OCI-LY7 (cell line): Measurements from ENCODE around the gene NUBP1. TPM values are rescaled to one million over a fixed set of nuclear protein-coding genes. Genes with fewer than 3 reads are reported as not detected.

ENCODE experiments used
- BruUV-seq: library from RNA; stranded (reverse); fragments of 400-500 nt; replicated peaks from 2 replicates; lab custom pipeline; 2021; lab: Mats Ljungman, UMichigan
- CTCF ChIA-PET: fragments of 300-600 bp; sonication (Branson Sonifier 250); formaldehyde crosslinking; loops from one replicate; lab custom pipeline; 2022; ENCODE audit warnings: antibody characterized with exemption; ENCODE audit not compliant: unreplicated experiment; lab: Charles Lee
- POLR2A ChIA-PET: fragments of 300-600 bp; sonication (Branson Sonifier 250); formaldehyde crosslinking; loops from one replicate; lab custom pipeline; 2022; ENCODE audit warnings: antibody characterized with exemption; lab: Charles Lee
- DNase-seq: peaks from one replicate; pipeline ENCODE4 v3.0.0-alpha.2; 2015; ENCODE audit warnings: low spot score
- H2AFZ ChIP-seq: fragments of 200-600 bp; sonication (generic), shearing (Covaris generic); 2 replicates; pipeline ENCODE4 v1.6.1; 2014; ENCODE audit warnings: mild to moderate bottlenecking, antibody characterized with exemption, low read length, moderate library complexity
- H3K27ac ChIP-seq: fragments of 200-600 bp; sonication (generic); 2 replicates; pipeline ENCODE4 v1.5.1; 2014; ENCODE audit warnings: mixed run types, low read depth, mild to moderate bottlenecking, moderate library complexity, low read length, inconsistent platforms; ENCODE audit not compliant: poor library complexity, severe bottlenecking
- H3K36me3 ChIP-seq: fragments of 200-600 bp; sonication (generic); 2 replicates; pipeline ENCODE4 v1.6.1; 2014; ENCODE audit warnings: mild to moderate bottlenecking, antibody characterized with exemption, low read length, moderate library complexity, mixed read lengths; ENCODE audit not compliant: insufficient read depth
- H3K4me1 ChIP-seq: fragments of 200-600 bp; sonication (generic); 2 replicates; pipeline ENCODE4 v1.5.1; 2014; ENCODE audit warnings: mild to moderate bottlenecking, low read length; ENCODE audit not compliant: insufficient read depth, poor library complexity, severe bottlenecking
- H3K4me2 ChIP-seq: fragments of 200-600 bp; sonication (generic); 2 replicates; pipeline ENCODE4 v1.6.1; 2014; ENCODE audit warnings: mild to moderate bottlenecking, low read length
- H3K4me3 ChIP-seq: fragments of 200-600 bp; sonication (generic); 2 replicates; pipeline ENCODE4 v1.5.1; 2014; ENCODE audit warnings: mild to moderate bottlenecking, low read depth, low read length; ENCODE audit not compliant: poor library complexity, severe bottlenecking
- H3K79me2 ChIP-seq: fragments of 200-600 bp; sonication (generic); 2 replicates; pipeline ENCODE4 v1.6.1; 2016; ENCODE audit warnings: low read depth, mild to moderate bottlenecking, low read length, moderate library complexity, mixed read lengths; ENCODE audit not compliant: insufficient read depth
- H3K9me2 ChIP-seq: fragments of 200-600 bp; sonication (generic); 2 replicates; pipeline ENCODE4 v1.6.1; 2016; ENCODE audit warnings: mild to moderate bottlenecking, low read length, mixed read lengths; ENCODE audit not compliant: insufficient read depth
- H3K9me3 ChIP-seq: fragments of 200-600 bp; sonication (generic); 2 replicates; pipeline ENCODE4 v1.6.1; 2014; ENCODE audit warnings: mild to moderate bottlenecking, mixed run types, low read length, mixed read lengths
- H4K20me1 ChIP-seq: fragments of 200-600 bp; sonication (generic); 2 replicates; pipeline ENCODE4 v1.6.1; 2014; ENCODE audit warnings: mild to moderate bottlenecking, antibody characterized with exemption, low read length, moderate library complexity, mixed read lengths; ENCODE audit not compliant: insufficient read depth
- CTCF ChIP-seq: fragments of 200-600 bp; sonication (generic); conservative IDR thresholded peaks from 2 replicates; pipeline ENCODE4 v1.5.1; 2014; ENCODE audit warnings: mild to moderate bottlenecking, antibody characterized with exemption, low read length, moderate library complexity, mixed read lengths
- EZH2phosphoT487 ChIP-seq: fragments of 200-600 bp; sonication (generic); IDR thresholded peaks from 2 replicates; pipeline ENCODE4 v1.6.1; 2018; ENCODE audit warnings: low read depth, borderline replicate concordance, mild to moderate bottlenecking, mixed run types, antibody characterized with exemption, low read length, moderate library complexity, mixed read lengths
- intact Hi-C: fragments of 100-400 bp; cut with micrococcal nuclease; formaldehyde crosslinking; loops from one replicate; pipeline ENCODE4 v1.10.0; 2022; ENCODE audit not compliant: unreplicated experiment
- total RNA-seq, 2 experiments: library from RNA; depleted of rRNA in 1 of 2; stranded (reverse); fragments of >200 nt in 1 of 2; shearing (Covaris generic) in 1 of 2; gene quantifications; 2 replicates each; pipeline ENCODE4 v1.2.3, GENCODE V29; 2014 to 2022

The NUBP1 gene
- total RNA-seq, 2 experiments from 2014 or later, result 20.7 to 27.4 TPM

GRCh38 chr16:10708969-10709368 is 34.7 kb upstream of the NUBP1 start:
- H3K36me3 ChIP-seq, result no peaks in the 10 kb centered on the region
- no peak overlapping the region for H2AFZ ChIP-seq
- no peaks in the 10 kb centered on the region for H3K79me2 ChIP-seq
- H4K20me1 ChIP-seq, result no peaks in the 10 kb centered on the region
- intact Hi-C loops, result no loop called here
- H3K4me2 ChIP-seq, result no peak overlapping the region
- H3K4me1 ChIP-seq, result no peaks in the 10 kb centered on the region
- TF ChIP-seq CTCF (no peak), EZH2phosphoT487 (no peak)
- no TSS peak for BruUV-seq
- H3K9me2 ChIP-seq, result no peaks in the 10 kb centered on the region
- ChIA-PET POLR2A (no interaction called here), CTCF (no interaction called here)
- H3K27ac ChIP-seq, result no peak overlapping the region
- DNase-seq, result no peak
- 0 out of 2 replicates have a peak, but pooled peaks cover 8% of the 10 kb centered on the region for H3K9me3 ChIP-seq
- H3K4me3 ChIP-seq, result no peak overlapping the region

GRCh38 chr16:10728003-10728887 is 15.4 kb upstream of the NUBP1 start:
- Histone ChIP-seq H3K4me2 (no peak overlapping the region), H3K79me2 (no peaks in the 10 kb centered on the region), H2AFZ (no peak overlapping the region), H4K20me1 (no peaks in the 10 kb centered on the region), H3K9me3 (no peaks in the 10 kb centered on the region), H3K36me3 (no peaks in the 10 kb centered on the region), H3K27ac (no peak overlapping the region), H3K4me1 (no peaks in the 10 kb centered on the region), H3K4me3 (no peak overlapping the region), H3K9me2 (no peaks in the 10 kb centered on the region)
- intact Hi-C loops, result loop anchor here (5.0 kb wide), 1 partner anchor 686 kb away; no protein-coding TSS in a partner anchor
- TF ChIP-seq EZH2phosphoT487 (no peak), CTCF (no peak)
- POLR2A ChIA-PET, result no interaction called here
- BruUV-seq, result no TSS peak
- CTCF ChIA-PET, result no interaction called here
- DNase-seq, result no peak
